GM12878 (cell line): Measurements from ENCODE around the gene NCKAP5.

Experiments used
- BRCA1 ChIP-seq: IDR thresholded peaks from 2 replicates; pipeline ENCODE4 v1.6.1; 2011; ENCODE audit warnings: low read depth, low read length, improper control_type of control experiment
- EGR1 ChIP-seq, 2 experiments: IDR thresholded peaks; 1 replicate in 1 of 2; 2 replicates in 1 of 2; pipeline ENCODE4 v1.6.1; 2011 to 2012; ENCODE audit warnings: low read depth in 2 of 2, low read length in 2 of 2, borderline replicate concordance in 1 of 2, mild to moderate bottlenecking in 1 of 2, moderate library complexity in 1 of 2
- MTA3 ChIP-seq: IDR thresholded peaks from 2 replicates; pipeline ENCODE4 v1.6.1; 2012; ENCODE audit warnings: low read length, inconsistent platforms, borderline replicate concordance
- REST ChIP-seq: IDR thresholded peaks from 2 replicates; pipeline ENCODE4 v1.6.1; 2012; ENCODE audit warnings: mild to moderate bottlenecking, low read depth, low read length

GRCh38 chr2:132863961-132864360, 704.3 kb downstream of the NCKAP5 start:
- TF ChIP-seq MTA3 (no peak), EGR1 (IDR thresholded peaks at IDR 0.05; ENCODE audit: borderline replicate concordance in 1 of 2, low read depth in 2 of 2, low read length in 2 of 2) (no peak), REST (no peak), BRCA1 (no peak)
